H1 (cell line): ENCODE measurements around the gene CBLB. TPM values are rescaled to one million over a fixed set of nuclear protein-coding genes. Genes with fewer than 3 reads are reported as not detected.

Experiments used
- CTCF ChIA-PET: fragments of 300-600 bp; sonication (Branson Sonifier 250); formaldehyde crosslinking; loops from one replicate; lab custom pipeline; 2021; ENCODE audit not compliant: partially characterized antibody; lab: Charles Lee
- POLR2A ChIA-PET: fragments of 300-600 bp; sonication (Branson Sonifier 250); formaldehyde crosslinking; loops from one replicate; lab custom pipeline; 2021; ENCODE audit warnings: inconsistent platforms; ENCODE audit not compliant: partially characterized antibody; lab: Charles Lee
- DNase-seq, 2 experiments: peaks; one replicate each; pipeline versions ENCODE4 v3.0.0 to v3.0.0-alpha.2; 2010 to 2022; ENCODE audit warnings: low spot score in 2 of 2, low read depth in 1 of 2, mixed read lengths in 1 of 2
- FAIRE-seq: peaks from 2 replicates; lab custom pipeline; 2011; peaks lifted over from hg19 to GRCh38; lab: Jason Lieb, UNC
- H2AFZ ChIP-seq: 2 replicates; pipeline ENCODE4 v1.8.1; 2012; ENCODE audit warnings: low read length, inconsistent platforms
- H2AK5ac ChIP-seq: 2 replicates; pipeline ENCODE4 v1.6.1; 2013; ENCODE audit warnings: low read depth, low read length
- H2BK120ac ChIP-seq: replicated peaks from 2 replicates; pipeline ENCODE3; 2013; ENCODE audit warnings: low read depth, low read length, inconsistent platforms
- H2BK12ac ChIP-seq: 2 replicates; pipeline ENCODE4 v1.6.1; 2013; ENCODE audit warnings: low read depth, low read length
- H2BK15ac ChIP-seq: 2 replicates; pipeline ENCODE4 v1.6.1; 2013; ENCODE audit warnings: low read length
- H2BK20ac ChIP-seq: 2 replicates; pipeline ENCODE4 v1.6.1; 2013; ENCODE audit warnings: low read length
- H2BK5ac ChIP-seq: 2 replicates; pipeline ENCODE4 v1.6.1; 2013; ENCODE audit warnings: low read depth, low read length
- H3K14ac ChIP-seq: 2 replicates; pipeline ENCODE4 v1.6.1; 2013; ENCODE audit warnings: inconsistent platforms; ENCODE audit not compliant: insufficient read length
- H3K18ac ChIP-seq: 2 replicates; pipeline ENCODE4 v1.6.1; 2013; ENCODE audit warnings: low read length; ENCODE audit errors: extremely low read depth
- H3K23ac ChIP-seq: 2 replicates; pipeline ENCODE4 v1.6.1; 2013; ENCODE audit warnings: inconsistent platforms; ENCODE audit not compliant: insufficient read length
- H3K23me2 ChIP-seq: 2 replicates; pipeline ENCODE4 v1.6.1; 2013; ENCODE audit warnings: low read depth, low read length
- H3K27ac ChIP-seq: 2 replicates; pipeline ENCODE4 v1.6.1; 2011; ENCODE audit warnings: low read depth, low read length, inconsistent platforms
- H3K27me3 ChIP-seq, 4 experiments: replicated peaks in 1 of 4; 1 replicate in 1 of 4; 2 replicates in 3 of 4; pipeline versions ENCODE4 v1.6.1 to v1.8.1; 2011 to 2013; ENCODE audit warnings: low read length in 3 of 4, mild to moderate bottlenecking in 3 of 4, inconsistent platforms in 2 of 4, mixed read lengths in 2 of 4, moderate library complexity in 1 of 4; ENCODE audit not compliant: control insufficient read depth in 3 of 4, insufficient read depth in 3 of 4; ENCODE audit errors: extremely low read depth in 1 of 4
- H3K36me3 ChIP-seq, 4 experiments: 2 replicates each; pipeline versions ENCODE4 v1.6.1 to v1.8.1; 2011 to 2013; ENCODE audit warnings: mild to moderate bottlenecking in 4 of 4, low read length in 3 of 4, moderate library complexity in 2 of 4, control low read depth in 1 of 4, inconsistent platforms in 1 of 4; ENCODE audit not compliant: insufficient read depth in 4 of 4, control insufficient read depth in 2 of 4
- H3K4ac ChIP-seq: replicated peaks from 2 replicates; pipeline ENCODE3; 2013; ENCODE audit warnings: low read length, low read depth, mixed read lengths, inconsistent platforms; ENCODE audit not compliant: insufficient read length
- H3K4me1 ChIP-seq, 4 experiments: replicated peaks in 1 of 4; 1 replicate in 1 of 4; 2 replicates in 3 of 4; pipeline versions ENCODE4 v1.6.1 to v1.8.1; 2011 to 2013; ENCODE audit warnings: low read length in 3 of 4, inconsistent platforms in 2 of 4, mixed read lengths in 1 of 4; ENCODE audit not compliant: insufficient read depth in 4 of 4, control insufficient read depth in 3 of 4
- H3K4me2 ChIP-seq, 2 experiments: 2 replicates each; pipeline versions ENCODE4 v1.6.1 to v1.8.1; 2011 to 2013; ENCODE audit warnings: low read depth in 2 of 2, low read length in 2 of 2, control low read depth in 1 of 2, inconsistent platforms in 1 of 2, mild to moderate bottlenecking in 1 of 2; ENCODE audit not compliant: insufficient read depth in 1 of 2
- H3K4me3 ChIP-seq, 4 experiments: fragments of 200-600, 300-600 bp in 1 of 4; sonication (generic), shearing (Covaris generic), sonication (Bioruptor Twin) in 1 of 4; 2 replicates each; pipeline versions ENCODE4 v1.5.1 to v1.8.1; 2011 to 2016; ENCODE audit warnings: low read length in 4 of 4, low read depth in 3 of 4, control low read depth in 2 of 4, inconsistent platforms in 2 of 4, mild to moderate bottlenecking in 2 of 4, mixed read lengths in 1 of 4, moderate library complexity in 1 of 4; ENCODE audit not compliant: insufficient read depth in 2 of 4; ENCODE audit errors: extremely low read depth in 1 of 4
- H3K56ac ChIP-seq: replicated peaks from 2 replicates; pipeline ENCODE3; 2013; ENCODE audit warnings: low read depth, mild to moderate bottlenecking, mixed read lengths, low read length, inconsistent platforms; ENCODE audit not compliant: insufficient read length
- H3K79me1 ChIP-seq: 2 replicates; pipeline ENCODE4 v1.6.1; 2013; ENCODE audit warnings: low read depth, low read length, control low read depth
- H3K79me2 ChIP-seq, 2 experiments: 2 replicates each; pipeline versions ENCODE4 v1.6.1 to v1.8.1; 2012 to 2013; ENCODE audit warnings: low read length in 2 of 2, mild to moderate bottlenecking in 2 of 2, inconsistent platforms in 1 of 2; ENCODE audit not compliant: insufficient read depth in 2 of 2, control insufficient read depth in 1 of 2
- H3K9ac ChIP-seq, 4 experiments: replicated peaks in 1 of 4; 1 replicate in 1 of 4; 2 replicates in 3 of 4; pipeline versions ENCODE4 v1.6.1 to v1.8.1; 2011 to 2013; ENCODE audit warnings: low read depth in 3 of 4, low read length in 3 of 4, control low read depth in 2 of 4, mild to moderate bottlenecking in 2 of 4, moderate library complexity in 2 of 4, inconsistent platforms in 1 of 4; ENCODE audit errors: extremely low read depth in 1 of 4
- H3K9me3 ChIP-seq, 2 experiments: 2 replicates each; pipeline versions ENCODE4 v1.6.1 to v1.8.1; 2012 to 2013; ENCODE audit warnings: mild to moderate bottlenecking in 2 of 2, moderate library complexity in 2 of 2, control low read depth in 1 of 2, inconsistent platforms in 1 of 2, low read depth in 1 of 2, low read length in 1 of 2, mixed read lengths in 1 of 2; ENCODE audit not compliant: insufficient read depth in 2 of 2
- H4K20me1 ChIP-seq, 2 experiments: replicated peaks in 1 of 2; 2 replicates each; pipeline versions ENCODE3 to v1.8.1; 2011 to 2013; ENCODE audit warnings: inconsistent platforms in 2 of 2, low read length in 2 of 2, mild to moderate bottlenecking in 1 of 2; ENCODE audit not compliant: insufficient read depth in 2 of 2, control insufficient read depth in 1 of 2
- H4K5ac ChIP-seq: 2 replicates; pipeline ENCODE4 v1.6.1; 2013; ENCODE audit warnings: low read length, low read depth, mixed read lengths, inconsistent platforms; ENCODE audit not compliant: insufficient read length
- H4K8ac ChIP-seq: 2 replicates; pipeline ENCODE4 v1.8.0; 2013; ENCODE audit warnings: mild to moderate bottlenecking, moderate library complexity, low read length, inconsistent platforms; ENCODE audit not compliant: insufficient read depth; ENCODE audit errors: extremely low read depth
- H4K91ac ChIP-seq: replicated peaks from 2 replicates; pipeline ENCODE3; 2013; ENCODE audit warnings: low read length, mixed read lengths, inconsistent platforms; ENCODE audit not compliant: insufficient read length
- MAFK ChIP-seq: IDR thresholded peaks from 2 replicates; pipeline ENCODE4 v1.6.1; 2012; ENCODE audit warnings: low read depth, mild to moderate bottlenecking, improper control_type of control experiment, low read length
- SAP30 ChIP-seq: fragments of 300-600 bp; sonication (generic); IDR thresholded peaks from 2 replicates; pipeline ENCODE4 v1.7.1; 2012; ENCODE audit warnings: low read length, moderate library complexity, mild to moderate bottlenecking, inconsistent platforms; ENCODE audit not compliant: insufficient read depth, insufficient replicate concordance
- WGBS, 2 experiments: shearing (Covaris generic) in 1 of 2; methylation state at CpG; one replicate each; pipeline versions ENCODE4 v1.1.6 to v1.1.7; 2013 to 2015; ENCODE audit warnings: low lambda C conversion rate in 2 of 2, mixed read lengths in 2 of 2, inconsistent platforms in 1 of 2, low coverage in 1 of 2, missing lambda C conversion rate in 1 of 2; ENCODE audit not compliant: insufficient replicate concordance in 2 of 2, insufficient coverage in 1 of 2, insufficient read length in 1 of 2; ENCODE audit errors: extremely low coverage in 1 of 2, missing lambda C conversion rate in 1 of 2; 5-methylcytosine and 5-hydroxymethylcytosine counted together
- polyA plus RNA-seq, 7 experiments: library from polyadenylated mRNA; depleted of rRNA in 3 of 7; stranded (reverse) in 5 of 7; unstranded in 2 of 7; fragments of >200 nt in 5 of 7; fragments of 200-250 nt in 2 of 7; gene quantifications; 1 replicate in 5 of 7; 2 replicates in 1 of 7; 4 replicates in 1 of 7; pipeline versions ENCODE4 v1.2.1 to v1.2.3, GENCODE V29; 2011 to 2013; ENCODE audit warnings: missing spikeins in 2 of 7, mixed read lengths in 2 of 7
- total RNA-seq: library from RNA; stranded (reverse); fragmentation: NEBNext Ultra II Directional; extraction: Animal tissue kit (Norgen Biotek cat#: 25700); gene quantifications from 2 replicates; pipeline ENCODE4 v1.2.1, GENCODE V29; 2021

CBLB gene
- total and polyA plus RNA-seq, 2 of the 8 experiments (the other 6 are each of a cell fraction or from before 2014, with no cell fraction given) = 14.5 to 26.0 TPM

- H3K9ac ChIP-seq = no peak overlapping the region
- H3K4me2 ChIP-seq = no peak overlapping the region
- H3K27ac ChIP-seq = no peak overlapping the region
- H3K56ac ChIP-seq = no peak overlapping the region
- H4K8ac ChIP-seq = no peak overlapping the region
- 94% methylated on average over 1 of the region's 1 CpG; no CpG with 5 or more reads in 1 of the 2 experiments for WGBS, 2 experiments
- no peak overlapping the region for H3K14ac ChIP-seq
- H4K91ac ChIP-seq = no peak overlapping the region
- H2BK12ac ChIP-seq = no peak overlapping the region
- FAIRE-seq = no peak
- H2BK5ac ChIP-seq = no peak overlapping the region
- H3K23me2 ChIP-seq = no peaks in the 10 kb centered on the region
- H2BK20ac ChIP-seq = no peak overlapping the region
- H3K18ac ChIP-seq = no peak overlapping the region
- no peak overlapping the region for H4K5ac ChIP-seq
- DNase-seq = no peak
- H3K4ac ChIP-seq = no peak overlapping the region
- no peak overlapping the region for H3K23ac ChIP-seq
- peaks cover 0 to 1% (median 0%) of the 10 kb centered on the region in 4 experiments; a peak in 1 of 7 replicates for H3K27me3 ChIP-seq
- ChIA-PET CTCF (no interaction called here), POLR2A (no interaction called here)
- H3K4me3 ChIP-seq = no peak overlapping the region
- no peak overlapping the region for H2AK5ac ChIP-seq
- no peaks in the 10 kb centered on the region for H3K9me3 ChIP-seq
- H3K79me1 ChIP-seq = no peaks in the 10 kb centered on the region
- H2BK15ac ChIP-seq = no peak overlapping the region
- H3K79me2 ChIP-seq = peaks cover 0 to 28% of the 10 kb centered on the region in 2 experiments; a peak in 2 of 4 replicates
- no peak overlapping the region for H2AFZ ChIP-seq
- H3K36me3 ChIP-seq = no peaks in the 10 kb centered on the region
- no peak overlapping the region for H2BK120ac ChIP-seq
- no peaks in the 10 kb centered on the region for H4K20me1 ChIP-seq
- peak; percentile 34; the same call in 1 of the 2 replicates for TF ChIP-seq MAFK
- TF ChIP-seq SAP30 = no peak
- TF ChIP-seq, all 59 proteins: peak for 1
- no peaks in the 10 kb centered on the region; a peak in 1 of 7 replicates for H3K4me1 ChIP-seq
Measured at GRCh38 chr3:105786990-105787389, 81.8 kb downstream of the CBLB start.
